GM21526 (cell line): Measurements from ENCODE around the gene BLTP2.
"Not testable (repeated sequence)": the region's sequence is repeated elsewhere in the genome, so short reads cannot be mapped to it uniquely, and the experiment has no call there.

Source experiments
- ATAC-seq: cut with Tn5 transposase; IDR thresholded peaks from one replicate; pipeline ENCODE4 v1.9.1; 2021; ENCODE audit warnings: moderate library complexity; ENCODE audit not compliant: unreplicated experiment, low FRiP score

The BLTP2 gene

DNA sequence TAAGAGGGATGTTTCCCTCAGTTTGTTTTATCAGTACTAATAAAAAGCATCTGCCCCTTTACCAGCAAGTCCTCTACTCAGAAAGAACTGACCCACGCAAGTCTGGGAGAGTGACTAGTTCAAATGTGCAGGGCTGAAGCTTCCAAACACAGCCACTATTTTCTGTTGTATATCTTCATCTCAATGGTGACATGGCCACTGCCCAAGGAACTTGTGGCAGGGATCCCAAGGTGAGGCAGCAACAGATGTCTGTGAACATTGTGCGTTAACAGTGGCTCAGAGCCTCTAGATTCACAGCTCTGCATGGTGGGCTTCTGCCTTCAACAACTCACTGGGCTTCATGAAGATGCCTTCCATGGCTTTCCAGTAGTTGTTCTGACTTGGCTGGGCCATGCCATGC, 3.7 kb upstream of the BLTP2 start:
- ATAC-seq: no peak

DNA sequence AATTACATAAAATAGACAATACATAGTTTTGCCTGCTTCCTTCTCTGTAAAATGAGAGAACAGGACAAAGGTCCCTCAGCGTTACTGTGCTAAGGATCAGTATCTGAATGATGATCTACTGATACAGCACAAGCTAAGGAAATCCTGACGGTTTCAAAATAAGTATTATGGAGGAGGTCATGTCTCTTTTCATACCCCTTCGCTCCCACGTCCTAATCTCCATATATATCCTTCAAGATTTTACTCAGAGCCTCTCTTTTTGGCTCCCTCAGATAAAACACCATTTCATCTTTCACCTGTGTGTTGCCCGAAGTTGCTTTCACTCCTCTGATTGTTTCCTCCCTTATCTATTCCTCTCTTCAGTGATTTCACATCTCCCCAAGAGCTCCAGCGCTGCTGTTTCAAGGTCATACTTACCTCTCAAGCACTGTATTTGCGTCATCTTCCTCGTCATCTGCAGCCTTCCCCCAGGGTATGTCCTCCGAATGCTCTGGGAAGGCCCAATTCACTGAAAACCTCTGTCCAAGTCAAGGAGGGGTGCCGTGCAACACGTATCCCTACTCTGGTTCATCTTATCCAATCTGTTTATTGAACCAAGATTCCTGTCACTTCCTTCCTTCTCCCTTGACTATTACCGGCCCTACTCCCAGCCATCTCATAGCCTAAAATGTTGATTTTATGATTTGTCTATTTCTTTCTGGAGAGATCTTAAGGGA, 1.2 kb upstream of the BLTP2 start:
- ATAC-seq: no peak

DNA sequence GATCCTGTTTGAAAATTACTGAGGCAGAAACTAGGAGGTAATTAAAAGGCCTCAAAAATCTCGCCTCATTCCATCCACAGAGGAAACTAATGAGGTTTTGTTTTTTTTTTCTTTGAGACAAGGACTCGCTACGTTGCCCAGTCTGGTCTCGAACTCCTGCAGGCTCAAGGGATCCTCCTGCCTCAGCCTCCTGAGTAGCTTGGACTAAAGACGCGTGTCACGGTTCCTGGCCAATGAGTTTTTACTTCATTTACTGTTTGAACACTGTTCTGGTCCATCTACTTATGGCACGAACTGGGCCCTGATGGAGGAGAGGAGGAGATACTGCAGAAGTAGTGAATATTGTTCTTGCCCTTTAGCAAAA, 600 bp upstream of the BLTP2 start:
- ATAC-seq: no peak

DNA sequence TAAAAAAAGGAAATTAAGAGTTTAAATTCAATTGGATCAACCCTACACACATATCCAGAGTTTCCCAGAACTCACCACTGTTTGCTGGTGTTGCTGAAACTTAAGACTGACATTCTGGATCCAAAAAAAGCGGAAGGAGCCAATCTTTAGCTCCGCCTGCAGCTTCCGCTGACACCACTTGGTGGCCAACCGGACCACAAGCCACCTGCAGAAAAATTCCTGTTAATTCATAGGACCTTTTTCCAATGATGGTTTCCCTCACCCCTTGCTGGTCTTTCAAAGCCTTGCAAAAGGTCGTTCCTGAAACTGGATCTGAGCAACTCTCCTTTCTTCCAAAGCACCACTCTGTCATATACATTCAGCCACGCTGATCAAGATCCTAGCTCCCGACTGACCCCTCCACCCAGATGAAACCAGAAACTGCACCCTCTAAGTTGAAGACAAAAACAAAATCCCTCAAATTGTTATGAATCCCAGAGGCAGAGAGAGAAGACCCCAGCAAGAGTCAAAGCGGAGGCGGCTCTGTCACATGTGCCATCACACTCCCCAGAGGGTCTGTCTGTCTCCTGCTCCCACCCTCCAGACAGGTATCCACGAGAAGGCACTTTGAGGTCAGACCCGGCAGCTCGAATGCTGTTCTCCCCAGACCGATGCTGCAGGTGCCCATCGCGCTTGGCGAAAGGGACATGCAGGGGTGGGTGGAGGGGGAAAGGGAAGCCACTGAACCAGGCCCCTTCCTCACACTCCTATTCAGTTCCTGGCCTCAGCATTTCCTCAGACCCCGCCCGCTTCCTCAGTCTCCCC, 773 bp downstream of the BLTP2 start:
- ATAC-seq: no peak

DNA sequence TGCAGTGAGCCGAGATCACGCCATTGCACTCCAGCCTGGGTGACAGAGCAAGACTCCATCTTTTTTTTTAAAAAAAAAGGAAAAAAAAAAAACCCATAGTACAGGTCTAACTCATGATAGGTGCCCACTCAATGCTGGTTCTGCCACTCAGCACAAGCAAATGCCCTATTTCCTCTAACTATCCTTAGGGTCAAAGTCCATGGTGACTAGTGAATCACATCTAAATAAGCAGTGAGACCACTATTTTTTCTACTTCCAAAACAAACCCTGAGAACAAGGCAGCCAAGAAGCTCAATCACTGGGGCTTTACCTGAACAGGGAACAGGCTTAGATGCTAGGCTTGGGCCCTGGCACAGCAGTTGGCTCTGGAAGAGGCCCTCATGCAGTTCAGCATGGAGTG, 3.4 kb downstream of the BLTP2 start:
- ATAC-seq: no peak

DNA sequence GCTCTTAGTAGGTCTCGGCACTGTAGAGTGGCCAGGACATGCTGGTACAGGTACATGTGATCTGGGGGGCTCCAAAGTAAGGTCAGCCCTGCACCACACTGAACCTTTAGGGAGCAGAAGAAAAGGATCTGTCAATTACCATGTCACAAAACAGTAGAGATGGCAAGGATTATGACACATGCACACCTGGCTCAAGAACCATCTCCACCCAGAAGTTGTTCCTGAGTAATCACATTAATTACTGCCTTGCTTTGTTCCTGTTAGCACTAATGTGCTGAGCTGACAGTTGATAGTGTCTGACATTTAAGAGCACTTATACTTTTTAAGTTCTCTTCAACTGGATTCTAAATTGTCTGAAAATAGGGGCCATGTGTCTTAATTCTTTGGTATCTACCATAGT, 9.5 kb downstream of the BLTP2 start:
- no peak for ATAC-seq

DNA sequence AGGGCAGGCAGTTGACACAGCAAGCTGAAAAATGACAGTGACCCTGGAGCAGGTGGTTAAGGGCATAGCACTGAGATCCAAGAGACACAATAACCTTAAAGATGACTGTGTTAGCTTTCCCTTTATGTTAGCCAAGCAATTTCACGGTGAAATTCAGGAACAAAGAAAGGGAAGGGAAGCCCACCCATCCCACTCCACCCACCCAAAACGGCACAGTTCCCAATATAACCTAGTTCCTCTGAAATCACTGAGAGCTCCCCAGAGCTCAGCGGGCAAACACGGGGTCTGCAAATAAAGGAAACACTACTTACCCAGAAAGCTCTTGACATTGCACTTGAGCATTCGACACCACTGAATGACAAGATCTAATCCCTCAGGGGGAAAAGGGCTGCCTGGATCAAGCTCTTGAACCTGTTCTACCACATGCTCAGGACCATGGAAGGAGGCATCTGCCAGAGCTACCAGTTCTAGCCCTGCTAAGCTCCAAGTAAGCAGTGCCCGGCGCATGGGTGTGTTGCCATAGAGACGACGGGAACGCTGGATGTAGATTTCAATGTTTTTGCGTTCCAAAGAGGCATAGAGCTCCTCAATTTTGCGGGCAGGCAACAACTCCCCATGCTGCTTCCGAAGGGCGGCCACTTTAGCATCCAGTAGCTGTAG, 10.6 kb downstream of the BLTP2 start:
- ATAC-seq: no peak

DNA sequence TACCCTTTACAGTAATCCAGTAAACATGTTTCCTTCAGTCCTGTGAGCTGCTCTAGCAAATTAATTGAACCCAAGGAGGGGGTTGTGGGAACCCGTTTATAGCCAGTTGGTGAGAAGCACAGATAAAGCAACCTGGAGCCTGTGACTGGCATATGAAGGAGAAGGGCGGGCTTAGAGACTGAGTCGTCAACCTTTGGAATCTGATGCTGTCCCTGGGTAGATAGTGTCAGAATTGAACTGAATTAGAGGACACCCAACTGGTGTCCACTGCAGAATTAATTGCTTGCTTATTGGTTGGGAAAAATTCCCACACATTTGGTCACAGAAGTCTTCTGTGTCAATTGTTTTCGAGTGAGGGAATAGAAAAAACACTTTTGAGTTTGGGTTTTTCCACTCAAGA, 18.1 kb downstream of the BLTP2 start:
- ATAC-seq: no peak

DNA sequence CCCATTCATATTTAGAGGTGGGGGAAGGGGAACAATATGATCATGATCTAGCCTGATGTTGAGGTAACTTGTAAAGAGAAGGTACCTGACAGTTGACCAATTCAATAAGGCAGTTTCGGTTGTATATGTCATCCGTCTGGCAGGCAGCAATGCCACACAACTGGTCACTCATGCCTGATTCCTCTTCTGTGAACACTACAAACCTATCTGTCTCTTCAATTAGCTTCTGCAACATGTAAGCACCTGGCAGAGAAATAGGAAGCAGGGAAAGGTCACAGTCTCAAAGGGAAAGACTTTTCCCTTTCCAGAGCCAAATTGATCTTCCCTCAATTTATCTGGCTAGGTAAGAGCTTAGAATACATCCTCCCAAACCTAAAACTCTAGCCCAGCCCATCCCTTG, 20.8 kb downstream of the BLTP2 start:
- no peak for ATAC-seq

DNA sequence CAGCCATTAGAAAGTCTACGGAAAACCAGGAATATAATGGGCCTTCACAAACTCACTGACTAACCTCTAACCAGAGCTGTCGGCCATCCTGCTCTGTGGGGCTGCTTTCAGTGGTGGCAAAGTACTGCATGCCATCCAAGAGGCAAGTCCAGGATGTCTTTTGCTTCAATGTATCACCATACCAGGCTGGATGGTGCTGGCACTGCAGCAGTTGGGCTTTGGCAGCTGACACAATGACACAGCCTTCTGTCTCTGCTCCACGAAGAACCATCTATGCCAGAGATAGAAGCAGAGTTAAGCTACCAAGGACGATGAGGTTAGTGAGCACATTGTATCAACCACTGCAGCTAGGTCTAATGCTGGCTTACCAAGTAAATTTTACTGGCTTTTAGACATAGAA, 21.3 kb downstream of the BLTP2 start:
- no peak for ATAC-seq

DNA sequence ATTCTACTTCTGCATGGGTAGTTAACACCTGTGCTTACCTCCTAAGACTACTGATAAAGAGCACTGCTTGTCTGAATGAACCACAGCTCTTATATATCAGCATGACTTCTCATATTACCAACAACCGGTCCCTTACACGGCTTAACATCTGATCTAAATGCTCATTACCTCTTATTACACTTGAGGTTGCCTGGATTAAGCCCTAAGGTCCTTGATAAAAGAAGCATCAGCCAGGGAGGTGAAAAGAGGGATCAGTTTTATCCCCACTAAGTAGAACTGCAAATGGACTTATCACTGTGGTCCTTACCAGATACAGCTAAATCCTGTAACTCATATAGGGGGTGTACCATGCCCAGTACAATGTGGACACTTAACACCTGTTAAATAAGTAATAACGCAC, 22.8 kb downstream of the BLTP2 start:
- no peak for ATAC-seq

DNA sequence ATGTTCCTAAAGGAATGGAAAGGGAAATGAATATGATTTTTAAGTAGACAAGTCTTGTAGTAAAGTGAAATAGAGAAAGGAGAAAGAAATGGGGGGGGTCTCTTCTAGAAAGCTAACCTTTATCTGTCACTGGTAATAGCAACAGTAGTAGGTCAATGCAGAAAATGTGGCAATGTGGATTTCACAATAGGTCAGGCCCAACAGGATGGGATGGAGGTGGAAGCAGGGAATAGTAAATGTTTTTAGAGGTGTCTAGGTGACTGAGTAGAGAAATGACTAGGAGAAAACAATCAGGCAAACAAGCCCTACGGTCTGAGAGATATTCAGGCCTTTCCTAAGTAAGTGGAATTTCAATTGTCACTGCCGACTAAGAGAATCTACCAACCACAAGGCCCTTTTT, 24.9 kb downstream of the BLTP2 start:
- ATAC-seq: no peak

DNA sequence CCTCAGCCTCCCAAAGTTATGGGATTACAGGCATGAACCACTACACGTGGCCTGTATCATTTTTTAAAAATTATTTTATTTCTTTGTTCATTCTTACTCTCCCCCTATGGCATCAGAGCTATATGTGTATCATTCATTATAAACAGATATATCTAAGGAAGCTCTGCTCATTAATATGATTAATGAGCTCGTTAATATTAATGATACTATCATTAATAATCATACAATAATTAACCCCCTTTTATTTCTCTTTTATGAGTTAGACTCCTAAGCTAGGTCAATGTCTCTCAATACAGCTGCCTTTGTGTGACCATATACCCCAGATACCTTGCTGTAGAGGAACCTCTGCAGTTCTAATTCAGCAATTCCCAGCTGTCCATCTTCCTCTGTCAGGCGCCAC, 26.5 kb downstream of the BLTP2 start:
- no peak for ATAC-seq

DNA sequence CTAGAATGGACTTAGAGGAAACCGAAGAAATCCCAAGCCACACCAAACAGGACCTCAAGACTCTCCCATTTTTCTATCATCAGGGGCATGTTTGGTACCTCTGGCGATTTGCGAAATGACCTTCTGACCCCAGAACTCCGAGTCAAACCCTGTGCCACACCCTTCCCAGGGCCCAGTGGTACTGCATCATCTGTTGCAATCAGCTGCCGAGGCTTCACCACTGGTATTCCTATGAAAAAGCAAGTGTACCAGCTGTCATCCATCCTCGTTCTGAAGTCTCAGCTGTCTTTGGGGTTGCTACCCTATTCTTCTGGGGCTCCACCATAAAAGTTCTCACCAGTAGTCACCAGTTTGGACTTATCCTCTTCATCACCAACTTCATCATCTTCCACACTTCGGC, 28.7 kb downstream of the BLTP2 start:
- no peak for ATAC-seq

DNA sequence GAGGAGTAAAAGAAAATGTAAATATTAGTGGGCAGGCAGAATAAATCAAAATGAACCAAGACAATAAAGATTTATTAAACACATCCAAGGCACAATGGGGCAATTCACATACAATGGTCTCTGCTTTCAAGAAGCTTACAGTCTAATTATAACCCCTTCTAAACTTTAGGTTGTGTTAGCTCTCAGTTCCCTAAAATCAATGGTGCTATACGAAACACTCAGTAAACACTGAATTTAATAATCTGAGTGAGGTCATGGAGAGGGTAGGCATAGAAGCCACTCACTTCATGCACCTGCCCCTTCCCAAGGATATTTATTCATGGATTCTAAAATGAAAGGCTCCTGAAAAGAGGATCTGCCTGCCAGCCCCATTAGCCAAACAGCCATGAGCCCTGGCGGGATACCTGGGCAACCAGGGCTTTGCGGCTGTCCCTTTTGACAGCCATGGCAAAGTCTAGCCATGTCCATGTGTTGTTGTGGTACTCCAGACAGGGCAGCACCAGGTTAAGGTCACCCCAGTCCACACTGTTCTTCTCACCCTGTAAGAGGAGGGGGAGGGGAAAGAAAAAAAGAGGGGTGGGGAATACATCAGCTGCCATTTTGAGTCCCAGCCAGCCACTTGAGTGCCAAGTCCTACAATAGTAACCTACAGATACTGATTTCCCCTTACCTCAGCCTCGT, 29.6 kb downstream of the BLTP2 start:
- ATAC-seq: no peak

DNA sequence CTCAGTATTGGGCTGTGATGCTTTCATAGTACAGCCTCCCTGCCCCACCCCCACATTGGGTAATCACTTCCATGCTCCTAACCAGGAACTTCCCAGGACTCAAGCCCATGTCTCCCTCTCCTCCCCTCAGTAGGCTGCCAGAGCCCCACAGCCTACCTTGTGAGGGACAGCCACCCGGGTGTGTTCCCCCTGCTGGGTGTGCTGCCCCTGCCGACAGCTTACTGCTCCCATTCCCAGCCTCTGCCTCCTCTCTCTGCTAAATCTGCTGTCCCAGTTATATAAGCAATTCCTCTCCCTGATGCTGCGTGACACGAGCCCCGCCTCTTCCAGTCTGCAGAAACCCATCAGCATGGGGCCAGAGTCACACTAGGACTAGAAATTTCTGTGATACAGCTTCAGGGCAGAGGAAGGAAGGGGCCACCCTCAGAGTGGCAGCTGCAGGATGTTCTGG, 31.0 kb downstream of the BLTP2 start, which contains the start of gene RSKR:
TSS of gene RSKR (minus strand) at position 255 of the 451 bp plus-strand sequence. CDS start at position 231, 24 bp downstream.
- ATAC-seq: no peak

DNA sequence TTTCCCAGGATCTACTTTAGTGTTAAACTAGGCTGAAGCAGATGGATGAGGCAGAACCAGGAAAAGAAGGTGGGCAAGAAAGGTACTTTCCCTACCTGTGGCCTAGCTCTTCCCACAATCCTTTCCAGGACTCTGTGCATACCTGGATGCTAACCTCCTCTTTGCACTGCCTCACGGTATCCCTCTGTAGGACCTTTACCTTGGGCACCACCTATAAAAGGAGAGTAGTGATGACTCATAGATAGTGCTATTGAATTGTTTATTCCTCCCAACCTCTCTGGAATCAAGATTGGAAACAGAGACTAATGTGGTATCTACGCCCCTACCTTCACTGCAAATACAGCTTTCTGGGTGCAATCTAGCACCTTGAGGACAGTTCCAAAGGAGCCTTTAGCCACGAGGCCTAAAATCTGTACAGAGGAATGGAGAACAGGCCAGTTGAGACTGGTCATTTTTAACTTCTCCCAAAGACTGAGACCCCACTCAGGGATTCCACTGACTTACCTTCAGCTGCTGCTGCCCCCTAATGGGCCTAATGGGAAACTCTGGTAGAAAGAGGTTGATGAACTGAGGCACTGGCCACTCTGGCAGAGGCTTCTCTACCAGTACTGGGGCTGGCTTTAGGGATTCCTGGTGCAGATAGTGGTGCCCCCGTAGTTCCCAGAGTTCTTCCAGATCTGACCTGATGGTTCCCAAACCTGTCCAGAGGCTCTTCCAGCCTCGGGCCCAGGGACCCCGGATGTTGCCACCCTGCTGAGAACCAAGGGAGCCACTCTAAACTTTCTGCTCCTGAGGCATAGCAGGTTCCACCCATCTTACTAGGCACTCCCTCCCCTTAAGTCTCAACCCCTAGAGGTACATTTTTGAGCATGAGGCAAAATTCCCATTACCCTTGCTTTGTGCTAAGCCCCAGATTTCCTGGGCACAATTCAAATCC, 31.8 kb downstream of the BLTP2 start:
- ATAC-seq: no peak

DNA sequence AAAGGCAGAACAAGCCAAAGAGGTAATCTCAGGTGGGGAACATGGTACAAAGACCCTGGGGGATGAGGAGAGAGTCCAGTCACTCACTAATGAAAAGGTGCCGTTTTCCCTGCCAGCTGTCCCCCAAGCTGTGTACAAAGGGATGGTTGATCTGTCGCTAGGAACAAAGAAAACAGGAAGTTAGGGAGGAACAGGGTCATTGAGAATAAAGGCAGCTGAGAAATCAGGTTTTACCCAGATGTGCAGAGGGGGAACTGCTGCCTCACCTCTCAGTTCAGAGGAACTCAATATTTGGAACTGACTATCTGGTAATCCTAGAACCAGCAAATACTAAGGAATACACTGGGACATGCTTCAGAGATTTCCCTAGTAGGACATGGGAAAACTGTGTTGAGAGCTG, 32.4 kb downstream of the BLTP2 start:
- ATAC-seq: no peak

DNA sequence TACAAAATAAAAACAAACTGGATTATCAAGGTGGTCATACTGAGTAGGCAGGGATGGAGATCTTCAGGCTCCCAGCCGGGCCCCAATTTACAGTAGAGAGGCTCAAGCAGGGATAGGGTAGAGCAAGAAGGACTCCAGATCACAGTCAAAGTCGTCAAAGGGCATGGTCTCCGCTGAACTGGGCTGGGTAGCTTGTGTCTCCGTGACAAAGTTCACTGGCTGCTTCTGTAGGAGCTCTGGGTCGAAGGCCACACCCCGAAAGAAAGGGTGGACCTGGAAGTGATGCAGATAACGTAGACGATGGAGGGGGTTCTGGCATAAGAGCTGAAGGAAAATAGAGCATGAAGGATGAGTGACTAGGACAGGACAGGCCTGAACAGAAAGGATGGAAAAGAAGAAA, 34.6 kb downstream of the BLTP2 start:
- no peak for ATAC-seq

DNA sequence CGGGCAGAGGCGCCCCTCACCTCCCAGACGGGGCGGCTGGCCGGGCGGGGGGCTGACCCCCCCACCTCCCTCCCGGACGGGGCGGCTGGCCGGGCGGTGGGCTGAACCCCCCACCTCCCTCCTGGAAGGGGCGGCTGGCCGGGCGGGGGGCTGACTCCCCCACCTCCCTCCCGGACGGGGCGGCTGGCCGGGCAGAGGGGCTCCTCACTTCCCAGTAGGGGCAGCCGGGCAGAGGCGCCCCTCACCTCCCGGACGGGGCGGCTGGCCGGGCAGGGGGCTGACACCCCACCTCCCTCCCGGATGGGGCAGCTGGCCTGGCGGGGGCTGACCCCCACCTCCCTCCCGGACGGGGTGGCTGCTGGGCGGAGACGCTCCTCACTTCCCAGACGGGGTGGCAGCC, 40.9 kb downstream of the BLTP2 start:
- not testable (repeated sequence) for ATAC-seq
